ENCODE data around the gene ETV6. TPM values are rescaled to one million over a fixed set of nuclear protein-coding genes. Genes with fewer than 3 reads are reported as not detected.

ETV6 gene
- total RNA-seq, 1 experiment from 2014 or later: 14.1 TPM

- RAD21 ChIA-PET (ENCODE audit: low non-redundant PET in 1 of 2, low total read pairs in 2 of 2, uncharacterized antibody in 2 of 2, unreplicated experiment in 2 of 2): no interaction called here
- Histone ChIP-seq H3K9ac (ENCODE audit: low read length) (no peak overlapping the region), H4K20me1 (ENCODE audit: insufficient read depth) (no peaks in the 10 kb centered on the region), H3K9me2 (ENCODE audit: insufficient read depth) (no peaks in the 10 kb centered on the region), H3K36me3 (ENCODE audit: control insufficient read depth in 1 of 2, insufficient read depth in 2 of 2, low read length in 2 of 2) (no peaks in the 10 kb centered on the region), H3K27ac (ENCODE audit: low read depth, low read length) (no peak overlapping the region), H3K9me3 (ENCODE audit: control insufficient read depth in 1 of 2, insufficient read depth in 1 of 2, low read depth in 1 of 2, low read length in 2 of 2) (no peaks in the 10 kb centered on the region), H3K4me1 (ENCODE audit: control insufficient read depth in 1 of 2, insufficient read depth in 2 of 2, low read length in 2 of 2) (no peaks in the 10 kb centered on the region), H3K79me2 (ENCODE audit: insufficient read depth, low read length) (no peaks in the 10 kb centered on the region), H3K4me2 (ENCODE audit: low read length) (no peak overlapping the region), H3K4me3 (replicated peaks in 1 of 2; ENCODE audit: low read depth in 1 of 2, low read length in 2 of 2) (no peak overlapping the region), H3K27me3 (ENCODE audit: insufficient read depth, low read length) (no peaks in the 10 kb centered on the region; the same call in 1 of the 2 replicates), H2AFZ (ENCODE audit: low read depth, low read length, poor library complexity, severe bottlenecking) (no peak overlapping the region)
- CTCF ChIA-PET: no interaction called here
- no TSS peak for BruUV-seq (replicated peaks)
- POLR2A ChIA-PET: no interaction called here
- TF ChIP-seq CBX3 (IDR thresholded peaks at IDR 0.05; ENCODE audit: low read depth) (no peak), EZH2phosphoT487 (IDR thresholded peaks at IDR 0.05; ENCODE audit: borderline replicate concordance) (no peak), EZH2 (IDR thresholded peaks at IDR 0.05) (no peak), SRF (IDR thresholded peaks at IDR 0.05; ENCODE audit: low read depth) (no peak)
- TF ChIP-seq, protein P1, sequence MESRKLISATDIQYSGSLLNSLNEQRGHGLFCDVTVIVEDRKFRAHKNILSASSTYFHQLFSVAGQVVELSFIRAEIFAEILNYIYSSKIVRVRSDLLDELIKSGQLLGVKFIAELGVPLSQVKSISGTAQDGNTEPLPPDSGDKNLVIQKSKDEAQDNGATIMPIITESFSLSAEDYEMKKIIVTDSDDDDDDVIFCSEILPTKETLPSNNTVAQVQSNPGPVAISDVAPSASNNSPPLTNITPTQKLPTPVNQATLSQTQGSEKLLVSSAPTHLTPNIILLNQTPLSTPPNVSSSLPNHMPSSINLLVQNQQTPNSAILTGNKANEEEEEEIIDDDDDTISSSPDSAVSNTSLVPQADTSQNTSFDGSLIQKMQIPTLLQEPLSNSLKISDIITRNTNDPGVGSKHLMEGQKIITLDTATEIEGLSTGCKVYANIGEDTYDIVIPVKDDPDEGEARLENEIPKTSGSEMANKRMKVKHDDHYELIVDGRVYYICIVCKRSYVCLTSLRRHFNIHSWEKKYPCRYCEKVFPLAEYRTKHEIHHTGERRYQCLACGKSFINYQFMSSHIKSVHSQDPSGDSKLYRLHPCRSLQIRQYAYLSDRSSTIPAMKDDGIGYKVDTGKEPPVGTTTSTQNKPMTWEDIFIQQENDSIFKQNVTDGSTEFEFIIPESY (IDR thresholded peaks at IDR 0.05; ENCODE audit: extremely low read depth, insufficient replicate concordance, low read length): no peak
- DNase-seq (ENCODE audit: low read depth, low spot score) (no peak), ATAC-seq (no peak)
- intact Hi-C loops (cut with micrococcal nuclease): no loop called here
These were observed 280.2 kb downstream of the ETV6 start for GRCh38 chr12:11929714-11930113.

DNA sequence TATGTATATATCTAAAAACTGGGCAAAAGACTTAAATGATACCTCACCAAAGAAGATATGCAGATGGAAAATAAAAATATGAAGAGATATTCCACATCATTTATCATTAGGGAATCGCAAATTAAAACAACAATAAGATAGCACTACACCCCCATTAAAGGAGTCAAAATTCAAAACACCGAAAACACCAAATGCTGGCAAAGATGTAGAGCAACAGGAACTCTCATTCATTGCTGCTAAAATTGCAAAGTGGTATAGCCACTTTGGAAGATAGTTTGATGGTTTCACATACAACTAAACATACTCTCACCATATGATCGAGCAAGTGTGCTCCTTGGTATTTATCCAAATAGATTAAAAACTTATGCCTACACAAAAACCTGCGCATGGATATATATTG is 289.7 kb downstream of the ETV6 start:
- RAD21 ChIA-PET (ENCODE audit: low non-redundant PET in 1 of 2, low total read pairs in 2 of 2, uncharacterized antibody in 2 of 2, unreplicated experiment in 2 of 2): no interaction called here
- H3K27me3 ChIP-seq (ENCODE audit: insufficient read depth, low read length): no peaks in the 10 kb centered on the region
- POLR2A ChIA-PET: no interaction called here
- no peak overlapping the region for H3K4me3 ChIP-seq (replicated peaks in 1 of 2; ENCODE audit: low read depth in 1 of 2, low read length in 2 of 2)
- ATAC-seq (no peak), DNase-seq (ENCODE audit: low read depth, low spot score) (no peak)
- no peak overlapping the region for H3K9ac ChIP-seq (ENCODE audit: low read length)
- no peaks in the 10 kb centered on the region for H3K79me2 ChIP-seq (ENCODE audit: insufficient read depth, low read length)
- no peak overlapping the region for H2AFZ ChIP-seq (ENCODE audit: low read depth, low read length, poor library complexity, severe bottlenecking)
- TF ChIP-seq CBX3 (IDR thresholded peaks at IDR 0.05; ENCODE audit: low read depth) (no peak), JUND (IDR thresholded peaks at IDR 0.05) (no peak), EZH2phosphoT487 (IDR thresholded peaks at IDR 0.05; ENCODE audit: borderline replicate concordance) (no peak), ZNF274 (IDR thresholded peaks at IDR 0.05; ENCODE audit: low read depth, low read length) (no peak)
- TF ChIP-seq, protein P2, sequence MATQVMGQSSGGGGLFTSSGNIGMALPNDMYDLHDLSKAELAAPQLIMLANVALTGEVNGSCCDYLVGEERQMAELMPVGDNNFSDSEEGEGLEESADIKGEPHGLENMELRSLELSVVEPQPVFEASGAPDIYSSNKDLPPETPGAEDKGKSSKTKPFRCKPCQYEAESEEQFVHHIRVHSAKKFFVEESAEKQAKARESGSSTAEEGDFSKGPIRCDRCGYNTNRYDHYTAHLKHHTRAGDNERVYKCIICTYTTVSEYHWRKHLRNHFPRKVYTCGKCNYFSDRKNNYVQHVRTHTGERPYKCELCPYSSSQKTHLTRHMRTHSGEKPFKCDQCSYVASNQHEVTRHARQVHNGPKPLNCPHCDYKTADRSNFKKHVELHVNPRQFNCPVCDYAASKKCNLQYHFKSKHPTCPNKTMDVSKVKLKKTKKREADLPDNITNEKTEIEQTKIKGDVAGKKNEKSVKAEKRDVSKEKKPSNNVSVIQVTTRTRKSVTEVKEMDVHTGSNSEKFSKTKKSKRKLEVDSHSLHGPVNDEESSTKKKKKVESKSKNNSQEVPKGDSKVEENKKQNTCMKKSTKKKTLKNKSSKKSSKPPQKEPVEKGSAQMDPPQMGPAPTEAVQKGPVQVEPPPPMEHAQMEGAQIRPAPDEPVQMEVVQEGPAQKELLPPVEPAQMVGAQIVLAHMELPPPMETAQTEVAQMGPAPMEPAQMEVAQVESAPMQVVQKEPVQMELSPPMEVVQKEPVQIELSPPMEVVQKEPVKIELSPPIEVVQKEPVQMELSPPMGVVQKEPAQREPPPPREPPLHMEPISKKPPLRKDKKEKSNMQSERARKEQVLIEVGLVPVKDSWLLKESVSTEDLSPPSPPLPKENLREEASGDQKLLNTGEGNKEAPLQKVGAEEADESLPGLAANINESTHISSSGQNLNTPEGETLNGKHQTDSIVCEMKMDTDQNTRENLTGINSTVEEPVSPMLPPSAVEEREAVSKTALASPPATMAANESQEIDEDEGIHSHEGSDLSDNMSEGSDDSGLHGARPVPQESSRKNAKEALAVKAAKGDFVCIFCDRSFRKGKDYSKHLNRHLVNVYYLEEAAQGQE (IDR thresholded peaks at IDR 0.05; ENCODE audit: low read depth): no peak
- intact Hi-C loops (cut with micrococcal nuclease): no loop called here
- no peaks in the 10 kb centered on the region for H3K9me3 ChIP-seq (ENCODE audit: control insufficient read depth in 1 of 2, insufficient read depth in 1 of 2, low read depth in 1 of 2, low read length in 2 of 2)
- no peak overlapping the region for H3K4me2 ChIP-seq (ENCODE audit: low read length)
- no peaks in the 10 kb centered on the region for H3K4me1 ChIP-seq (ENCODE audit: control insufficient read depth in 1 of 2, insufficient read depth in 2 of 2, low read length in 2 of 2)
- H3K27ac ChIP-seq (ENCODE audit: low read depth, low read length): no peak overlapping the region
- H3K36me3 ChIP-seq (ENCODE audit: control insufficient read depth in 1 of 2, insufficient read depth in 2 of 2, low read length in 2 of 2): no peaks in the 10 kb centered on the region
- CTCF ChIA-PET: no interaction called here
- H3K9me2 ChIP-seq (ENCODE audit: insufficient read depth): no peaks in the 10 kb centered on the region
- BruUV-seq (replicated peaks): no TSS peak
- no peaks in the 10 kb centered on the region for H4K20me1 ChIP-seq (ENCODE audit: insufficient read depth)
